AG04450 (cell line): ENCODE results near the gene COL4A3. TPM values are rescaled to one million over a fixed set of nuclear protein-coding genes. Genes with fewer than 3 reads are reported as not detected.

Source experiments
- CTCF ChIA-PET: fragments of 300-600, 350-600 bp; formaldehyde crosslinking; extraction: SDS; loops from one replicate; lab custom pipeline; 2022; ENCODE audit warnings: antibody characterized with exemption, inconsistent platforms; lab: Charles Lee
- POLR2A ChIA-PET: fragments of 350-600 bp; formaldehyde crosslinking; extraction: SDS; loops from one replicate; lab custom pipeline; 2021; ENCODE audit warnings: antibody characterized with exemption, inconsistent platforms; lab: Yijun Ruan, JAX
- DNase-seq: peaks from one replicate; pipeline ENCODE4 v3.0.0-alpha.2; 2011; ENCODE audit warnings: low read depth, low spot score
- H3K27ac ChIP-seq: one replicate; pipeline ENCODE4 v1.5.1; 2012; ENCODE audit warnings: low read depth, low read length, control low read depth
- H3K27me3 ChIP-seq: one replicate; pipeline ENCODE4 v1.6.0; 2012; ENCODE audit warnings: low read length; ENCODE audit not compliant: control insufficient read depth, insufficient read depth
- H3K4me3 ChIP-seq: 2 replicates; pipeline ENCODE4 v1.5.1; 2011; ENCODE audit warnings: mild to moderate bottlenecking, low read depth, low read length, control low read depth
- H3K9me3 ChIP-seq: 2 replicates; pipeline ENCODE4 v1.5.1; 2012; ENCODE audit warnings: low read length; ENCODE audit not compliant: control insufficient read depth, insufficient read depth
- polyA plus RNA-seq: library from polyadenylated mRNA; depleted of rRNA; stranded (reverse); fragments of >200 nt; gene quantifications from 2 replicates; pipeline ENCODE4 v1.2.3, GENCODE V29; 2011
- TF ChIP-seq, protein P1 (sequence below): IDR thresholded peaks from 2 replicates; pipeline ENCODE4 v1.5.1; 2011; ENCODE audit warnings: low read depth, low read length, control low read depth, inconsistent platforms

Gene COL4A3
- polyA plus RNA-seq, 1 experiment, result 0.07 TPM

DNA sequence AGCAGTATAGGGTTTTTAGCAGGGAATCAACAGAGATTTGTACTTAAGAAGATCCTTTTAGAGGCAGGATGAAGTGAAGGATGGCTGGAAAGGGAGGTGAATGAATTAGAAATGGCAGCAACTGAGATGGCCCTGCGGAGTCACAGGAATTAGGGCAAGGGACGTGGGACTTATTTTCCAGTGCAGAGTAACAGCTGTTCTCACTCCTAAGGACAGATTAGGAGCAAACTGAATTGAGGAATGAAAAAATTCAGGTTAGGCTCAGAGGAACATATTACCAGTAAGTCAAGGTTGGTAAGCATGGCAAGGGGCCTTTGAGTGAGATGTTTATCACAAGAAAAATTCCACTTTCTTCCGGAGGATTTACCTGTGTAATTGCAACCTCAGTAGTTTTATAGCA, 34.4 kb downstream of the COL4A3 start:
- ChIA-PET POLR2A (no interaction called here), CTCF (no interaction called here)
- Histone ChIP-seq H3K4me3 (no peak overlapping the region), H3K9me3 (no peaks in the 10 kb centered on the region), H3K27me3 (peaks cover 3% of the 10 kb centered on the region), H3K27ac (no peak overlapping the region)
- TF ChIP-seq, protein P1, sequence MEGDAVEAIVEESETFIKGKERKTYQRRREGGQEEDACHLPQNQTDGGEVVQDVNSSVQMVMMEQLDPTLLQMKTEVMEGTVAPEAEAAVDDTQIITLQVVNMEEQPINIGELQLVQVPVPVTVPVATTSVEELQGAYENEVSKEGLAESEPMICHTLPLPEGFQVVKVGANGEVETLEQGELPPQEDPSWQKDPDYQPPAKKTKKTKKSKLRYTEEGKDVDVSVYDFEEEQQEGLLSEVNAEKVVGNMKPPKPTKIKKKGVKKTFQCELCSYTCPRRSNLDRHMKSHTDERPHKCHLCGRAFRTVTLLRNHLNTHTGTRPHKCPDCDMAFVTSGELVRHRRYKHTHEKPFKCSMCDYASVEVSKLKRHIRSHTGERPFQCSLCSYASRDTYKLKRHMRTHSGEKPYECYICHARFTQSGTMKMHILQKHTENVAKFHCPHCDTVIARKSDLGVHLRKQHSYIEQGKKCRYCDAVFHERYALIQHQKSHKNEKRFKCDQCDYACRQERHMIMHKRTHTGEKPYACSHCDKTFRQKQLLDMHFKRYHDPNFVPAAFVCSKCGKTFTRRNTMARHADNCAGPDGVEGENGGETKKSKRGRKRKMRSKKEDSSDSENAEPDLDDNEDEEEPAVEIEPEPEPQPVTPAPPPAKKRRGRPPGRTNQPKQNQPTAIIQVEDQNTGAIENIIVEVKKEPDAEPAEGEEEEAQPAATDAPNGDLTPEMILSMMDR, result no peak
- DNase-seq, result no peak

DNA sequence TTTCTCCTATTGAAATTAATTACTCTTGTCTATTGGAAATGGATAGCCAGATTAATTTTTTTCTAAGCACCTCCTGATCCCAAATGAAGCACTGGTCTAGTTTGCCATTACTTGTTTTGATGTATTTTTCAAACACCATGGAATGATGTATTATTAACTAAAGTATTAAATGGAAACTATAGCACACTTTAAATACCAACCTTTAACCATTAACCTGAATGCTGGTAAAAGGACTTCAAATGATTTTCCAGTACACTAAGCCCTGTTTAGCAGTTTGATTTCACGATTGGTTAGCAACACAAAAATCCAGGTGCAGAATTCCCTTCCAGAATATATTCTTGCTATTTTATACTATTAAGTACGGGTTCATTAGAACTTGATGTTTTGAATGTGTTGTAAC, 37.3 kb downstream of the COL4A3 start:
- Histone ChIP-seq H3K4me3 (no peak overlapping the region), H3K27me3 (peaks cover 3% of the 10 kb centered on the region), H3K27ac (no peak overlapping the region), H3K9me3 (no peaks in the 10 kb centered on the region)
- ChIA-PET POLR2A (no interaction called here), CTCF (no interaction called here)
- no peak for DNase-seq
- TF ChIP-seq, protein P1, result no peak

DNA sequence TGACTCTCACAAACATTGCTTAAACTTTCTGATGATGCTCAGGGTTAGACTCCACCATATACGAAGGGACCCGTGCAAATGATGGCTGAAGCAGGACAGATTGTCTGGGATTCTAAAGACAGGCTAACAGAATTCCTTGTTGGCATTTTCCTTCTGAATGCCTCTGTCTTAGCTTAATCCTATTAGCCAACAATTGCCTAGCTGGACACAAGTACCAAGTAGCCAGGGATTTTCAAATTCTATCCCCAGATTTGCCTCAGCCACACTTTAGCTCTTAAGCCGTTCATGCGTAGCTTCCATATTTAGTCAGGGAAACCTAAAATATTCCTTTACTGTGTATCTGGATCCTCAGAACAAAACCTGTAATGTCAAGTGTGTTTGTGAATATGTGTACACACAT, 40.0 kb downstream of the COL4A3 start:
- no peak for DNase-seq
- ChIA-PET POLR2A (no interaction called here), CTCF (interaction anchor here (2.2 kb wide), 1 partner anchor 34 kb away, joined by 17 read pairs; no protein-coding TSS in a partner anchor)
- Histone ChIP-seq H3K9me3 (no peaks in the 10 kb centered on the region), H3K27me3 (peaks cover 3% of the 10 kb centered on the region), H3K4me3 (no peak overlapping the region), H3K27ac (no peak overlapping the region)
- TF ChIP-seq, protein P1, result no peak

DNA sequence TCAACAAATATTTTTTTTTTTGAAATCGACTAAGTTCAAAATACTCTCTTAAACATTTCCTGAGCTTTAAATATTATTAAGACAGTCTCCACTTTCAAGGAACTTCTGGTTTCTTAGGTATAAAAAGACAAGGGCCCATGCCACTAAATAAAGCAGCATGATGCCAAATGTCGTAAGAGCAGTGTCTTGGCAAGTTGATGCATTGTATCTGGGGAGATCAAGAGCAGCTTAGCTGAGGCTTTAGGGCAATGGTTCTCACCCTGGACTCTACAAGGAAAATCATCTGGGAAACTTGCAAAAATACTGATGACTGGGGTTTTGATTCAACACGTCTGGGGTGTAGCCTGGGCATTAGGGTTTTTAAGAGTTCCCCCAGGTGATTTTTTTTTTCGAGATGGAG, 41.3 kb downstream of the COL4A3 start:
- POLR2A ChIA-PET, result no interaction called here
- TF ChIP-seq, protein P1, result no peak

DNA sequence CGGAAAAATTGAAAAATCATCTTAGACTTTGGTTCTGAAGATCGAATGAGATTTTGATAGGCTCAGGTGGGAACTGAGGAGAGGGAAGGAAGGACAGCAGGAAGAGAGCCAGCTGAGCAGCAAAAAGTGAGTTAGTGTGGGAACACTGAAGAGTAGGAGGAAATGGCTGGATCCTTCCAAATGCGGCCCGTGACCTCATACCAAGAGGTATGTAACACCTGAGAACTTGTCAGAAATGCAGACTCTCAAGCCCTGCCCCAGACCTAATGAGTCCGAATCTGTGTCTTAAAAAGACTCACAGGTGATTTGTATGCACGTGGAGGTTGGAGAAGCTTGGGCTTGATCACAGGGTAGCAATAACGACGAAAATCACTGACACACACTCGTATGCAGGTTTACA, 42.0 kb downstream of the COL4A3 start:
- POLR2A ChIA-PET, result no interaction called here
- no peaks in the 10 kb centered on the region for H3K27me3 ChIP-seq
- CTCF ChIA-PET, result no interaction called here
- H3K27ac ChIP-seq, result no peak overlapping the region
- H3K4me3 ChIP-seq, result no peak overlapping the region
- TF ChIP-seq, protein P1, result no peak
- H3K9me3 ChIP-seq, result no peaks in the 10 kb centered on the region
- DNase-seq, result no peak

More for the DNA sequence above, 41.3 kb downstream of the COL4A3 start:
- CTCF ChIA-PET, result interaction anchor here (0.6 to 2.2 kb wide), 3 partner anchors 33 to 560 kb away, joined by 3 to 17 read pairs (median 4); no protein-coding TSS in a partner anchor
- no peaks in the 10 kb centered on the region for H3K9me3 ChIP-seq
- DNase-seq, result no peak
- no peak overlapping the region for H3K27ac ChIP-seq
- H3K4me3 ChIP-seq, result no peak overlapping the region
- no peaks in the 10 kb centered on the region for H3K27me3 ChIP-seq
